GM10266 (cell line): ENCODE results near the gene AP5S1.

Experiments
- DNase-seq: peaks from one replicate; pipeline ENCODE4 v3.0.0; 2012; ENCODE audit errors: extremely low spot score
- CTCF ChIP-seq: IDR thresholded peaks from 2 replicates; pipeline ENCODE4 v1.5.1; 2012; ENCODE audit warnings: mild to moderate bottlenecking, low read depth; ENCODE audit not compliant: control insufficient read depth, insufficient read depth; ENCODE audit errors: missing control alignments

The AP5S1 gene

GRCh38 chr20:3800256-3800877, 20.0 kb upstream of the AP5S1 start:
- no peak for DNase-seq
- TF ChIP-seq CTCF = no peak

- DNase-seq = no peak
- TF ChIP-seq CTCF = no peak
Measured at GRCh38 chr20:3800878-3801260, 19.5 kb upstream of the AP5S1 start.

GRCh38 chr20:3801299-3801698, 19.0 kb upstream of the AP5S1 start:
- TF ChIP-seq CTCF = no peak

GRCh38 chr20:3801846-3802245, 18.5 kb upstream of the AP5S1 start:
- DNase-seq = no peak
- no peak for TF ChIP-seq CTCF

More at GRCh38 chr20:3801299-3801698, 19.0 kb upstream of the AP5S1 start:
- DNase-seq = no peak

- no peak for TF ChIP-seq CTCF
Measured at GRCh38 chr20:3802524-3803239, 17.7 kb upstream of the AP5S1 start.

GRCh38 chr20:3803289-3803688, 17.1 kb upstream of the AP5S1 start:
- no peak for TF ChIP-seq CTCF
- DNase-seq = no peak

More at GRCh38 chr20:3802524-3803239, 17.7 kb upstream of the AP5S1 start:
- no peak for DNase-seq

GRCh38 chr20:3803854-3804253, 16.5 kb upstream of the AP5S1 start:
- TF ChIP-seq CTCF = no peak
- no peak for DNase-seq
